ENCODE results near the gene TMEM165. TPM values are rescaled to one million over a fixed set of nuclear protein-coding genes. Genes with fewer than 3 reads are reported as not detected.
"Not testable (repeated sequence)": the region's sequence is repeated elsewhere in the genome, so short reads cannot be mapped to it uniquely, and the experiment has no call there.

The TMEM165 gene
- polyA plus RNA-seq, 3 donors = 77.4 to 96.4 (median 92.8) TPM

- peaks cover 2 to 3% of the 10 kb centered on the region in 2 donors for H3K36me3 Mint-ChIP-seq
- no peak overlapping the region for H2AFZ ChIP-seq (ENCODE audit: insufficient read depth, low read depth, low read length, poor library complexity, severe bottlenecking)
These were observed 37.1 kb upstream of the TMEM165 start for GRCh38 chr4:55358668-55359067.

GRCh38 chr4:55359397-55359916 lies 36.3 kb upstream of the TMEM165 start:
- Histone ChIP-seq H3K27me3 (ENCODE audit: control insufficient read depth in 2 of 2, insufficient read depth in 2 of 2, low read length in 2 of 2) (no peaks in the 10 kb centered on the region), H4K20me1 (ENCODE audit: insufficient read depth, low read length) (no peaks in the 10 kb centered on the region), H3K27ac (ENCODE audit: low read depth in 1 of 2, low read length in 2 of 2) (peak overlapping the region; percentile 19 to 68), H3K4me3 (replicated peaks in 1 of 3; ENCODE audit: low read depth in 2 of 3, low read length in 3 of 3) (peak overlapping the region in 1 of 3 experiments; percentile 39), H2AFZ (ENCODE audit: insufficient read depth, low read depth, low read length, poor library complexity, severe bottlenecking) (peak overlapping the region; percentile 14), H3K9ac (ENCODE audit: insufficient read depth, low read length, poor library complexity, severe bottlenecking) (no peak overlapping the region), H3K4me1 (ENCODE audit: control insufficient read depth in 1 of 2, insufficient read depth in 2 of 2, low read length in 2 of 2) (peaks cover 17 to 21% of the 10 kb centered on the region in 2 donors), H3K9me3 (replicated peaks in 1 of 2; ENCODE audit: control insufficient read depth in 1 of 2, insufficient read depth in 1 of 2, low read length in 2 of 2) (no peaks in the 10 kb centered on the region), H3K36me3 (replicated peaks in 1 of 2; ENCODE audit: control insufficient read depth in 1 of 2, insufficient read depth in 2 of 2, low read length in 2 of 2) (peaks cover 0 to 8% of the 10 kb centered on the region in 2 donors), H3K4me2 (replicated peaks; ENCODE audit: extremely low read depth, low read length, poor library complexity, severe bottlenecking) (no peak overlapping the region), H3K79me2 (ENCODE audit: insufficient read depth, low read length) (no peaks in the 10 kb centered on the region)
- Mint-ChIP-seq H3K36me3 (peaks cover 3 to 5% of the 10 kb centered on the region in 2 donors), H3K27me3 (ENCODE audit: low read depth in 3 of 3) (peaks cover under 1 to 2% (median 2%) of the 10 kb centered on the region in 3 donors), H3K4me3 (no peak overlapping the region), H3K27ac (peak overlapping the region; percentile 77 to 91 (median 86)), H3K9me3 (peaks cover 0 to 2% (median 0%) of the 10 kb centered on the region in 7 donors), H3K4me1 (peaks cover 20% of the 10 kb centered on the region)
- 94% methylated on average over 7 of the region's 8 CpGs for WGBS (ENCODE audit: insufficient coverage)
- TF ChIP-seq CTCF (IDR thresholded peaks at IDR 0.05) = no peak
- DNase-seq = no peak
- intact Hi-C loops (cut with micrococcal nuclease) = no loop called here

More at GRCh38 chr4:55358668-55359067, 37.1 kb upstream of the TMEM165 start:
- peaks cover 0 to 3% (median 0%) of the 10 kb centered on the region in 7 donors for H3K9me3 Mint-ChIP-seq
- intact Hi-C loops (cut with micrococcal nuclease) = no loop called here
- H3K4me3 ChIP-seq (replicated peaks in 1 of 3; ENCODE audit: low read depth in 2 of 3, low read length in 3 of 3) = peak overlapping the region in 1 of 3 experiments; percentile 39
- peaks cover 17 to 21% of the 10 kb centered on the region in 2 donors for H3K4me1 ChIP-seq (ENCODE audit: control insufficient read depth in 1 of 2, insufficient read depth in 2 of 2, low read length in 2 of 2)
- peak; percentile 69 to 81 (median 80) for DNase-seq
- peak overlapping the region in 1 of 2 donors; percentile 68 for H3K27ac ChIP-seq (ENCODE audit: low read depth in 1 of 2, low read length in 2 of 2)
- no peak overlapping the region for H3K9ac ChIP-seq (ENCODE audit: insufficient read depth, low read length, poor library complexity, severe bottlenecking)
- no peak overlapping the region for H3K4me3 Mint-ChIP-seq
- H3K79me2 ChIP-seq (ENCODE audit: insufficient read depth, low read length) = no peaks in the 10 kb centered on the region
- no CpG with 5 or more reads among the region's 2 CpGs for WGBS (ENCODE audit: insufficient coverage)
- no peaks in the 10 kb centered on the region for H3K9me3 ChIP-seq (replicated peaks in 1 of 2; ENCODE audit: control insufficient read depth in 1 of 2, insufficient read depth in 1 of 2, low read length in 2 of 2)
- H3K27me3 ChIP-seq (ENCODE audit: control insufficient read depth in 2 of 2, insufficient read depth in 2 of 2, low read length in 2 of 2) = no peaks in the 10 kb centered on the region
- peaks cover 0 to 2% (median 0%) of the 10 kb centered on the region in 3 donors for H3K27me3 Mint-ChIP-seq (ENCODE audit: low read depth in 3 of 3)
- H4K20me1 ChIP-seq (ENCODE audit: insufficient read depth, low read length) = no peaks in the 10 kb centered on the region
- H3K36me3 ChIP-seq (replicated peaks in 1 of 2; ENCODE audit: control insufficient read depth in 1 of 2, insufficient read depth in 2 of 2, low read length in 2 of 2) = peaks cover 0 to 2% of the 10 kb centered on the region in 2 donors
- H3K4me2 ChIP-seq (replicated peaks; ENCODE audit: extremely low read depth, low read length, poor library complexity, severe bottlenecking) = peak overlapping the region; percentile 53
- peaks cover 20% of the 10 kb centered on the region for H3K4me1 Mint-ChIP-seq
- H3K27ac Mint-ChIP-seq = peak overlapping the region; percentile 77 to 91 (median 86)
- TF ChIP-seq CTCF (IDR thresholded peaks at IDR 0.05) = no peak

- H3K4me3 Mint-ChIP-seq; H3K4me3 ChIP-seq (replicated peaks in 1 of 3; ENCODE audit: low read depth in 2 of 3, low read length in 3 of 3); H3K9me3 Mint-ChIP-seq; H3K4me2 ChIP-seq (replicated peaks; ENCODE audit: extremely low read depth, low read length, poor library complexity, severe bottlenecking); H3K9ac ChIP-seq (ENCODE audit: insufficient read depth, low read length, poor library complexity, severe bottlenecking); H2AFZ ChIP-seq (ENCODE audit: insufficient read depth, low read depth, low read length, poor library complexity, severe bottlenecking); H3K9me3 ChIP-seq (replicated peaks in 1 of 2; ENCODE audit: control insufficient read depth in 1 of 2, insufficient read depth in 1 of 2, low read length in 2 of 2); H3K79me2 ChIP-seq (ENCODE audit: insufficient read depth, low read length); H3K36me3 Mint-ChIP-seq; DNase-seq; H4K20me1 ChIP-seq (ENCODE audit: insufficient read depth, low read length); H3K27ac ChIP-seq (ENCODE audit: low read depth in 1 of 2, low read length in 2 of 2); intact Hi-C loops (cut with micrococcal nuclease); H3K27me3 Mint-ChIP-seq (ENCODE audit: low read depth in 3 of 3); H3K27me3 ChIP-seq (ENCODE audit: control insufficient read depth in 2 of 2, insufficient read depth in 2 of 2, low read length in 2 of 2): not testable (repeated sequence)
- WGBS (ENCODE audit: insufficient coverage) = 100% methylated on average over 1 of the region's 9 CpGs
- Mint-ChIP-seq H3K27ac (peak overlapping the region in 1 of 7 donors; percentile 53), H3K4me1 (peaks cover 19% of the 10 kb centered on the region)
- H3K4me1 ChIP-seq (ENCODE audit: control insufficient read depth in 1 of 2, insufficient read depth in 2 of 2, low read length in 2 of 2) = peaks cover 16 to 19% of the 10 kb centered on the region in 2 donors
- peaks cover 3 to 33% of the 10 kb centered on the region in 2 donors for H3K36me3 ChIP-seq (replicated peaks in 1 of 2; ENCODE audit: control insufficient read depth in 1 of 2, insufficient read depth in 2 of 2, low read length in 2 of 2)
These were observed 32.8 kb upstream of the TMEM165 start for GRCh38 chr4:55362938-55363337.
